ENCODE measurements around the gene OPCML.

Gene OPCML

GRCh38 chr11:132539590-132540368, 992.5 kb downstream of the OPCML start:
- H3K4me3 ChIP-seq (ENCODE audit: low read length), result no peak overlapping the region
- TF ChIP-seq ZNF274 (IDR thresholded peaks at IDR 0.05; ENCODE audit: low read depth, low read length), result no peak

GRCh38 chr11:132538642-132539041, 993.7 kb downstream of the OPCML start:
- TF ChIP-seq ZNF274 (IDR thresholded peaks at IDR 0.05; ENCODE audit: low read depth, low read length), result no peak
- H3K4me3 ChIP-seq (ENCODE audit: low read length), result no peak overlapping the region

GRCh38 chr11:132535830-132536229, 996.5 kb downstream of the OPCML start:
- no peak for TF ChIP-seq ZNF274 (IDR thresholded peaks at IDR 0.05; ENCODE audit: low read depth, low read length)
- H3K4me3 ChIP-seq (ENCODE audit: low read length), result no peak overlapping the region

- H3K4me3 ChIP-seq (ENCODE audit: low read length), result no peak overlapping the region
- no peak for TF ChIP-seq ZNF274 (IDR thresholded peaks at IDR 0.05; ENCODE audit: low read depth, low read length)
These were observed 1000.4 kb downstream of the OPCML start for GRCh38 chr11:132531921-132532320.

DNA sequence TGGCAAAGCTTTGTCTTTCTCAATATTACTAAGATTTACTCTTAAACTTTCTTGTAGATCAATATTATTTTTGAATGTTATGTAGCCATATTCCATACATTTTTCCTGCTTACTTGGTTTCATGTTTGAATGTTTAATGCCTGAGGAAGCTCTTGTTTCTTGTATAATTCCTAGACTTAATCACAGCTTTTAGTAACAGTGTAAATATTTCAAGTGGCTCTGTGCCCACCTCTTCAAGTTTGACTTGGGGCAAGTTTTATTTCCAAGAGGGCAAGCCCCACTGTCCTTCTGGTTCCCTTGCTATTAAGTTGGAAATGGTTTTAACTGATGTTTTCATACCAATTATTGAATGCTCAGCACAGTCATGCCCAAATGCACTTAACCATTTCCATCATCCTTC, 1004.1 kb downstream of the OPCML start:
- H3K4me3 ChIP-seq (ENCODE audit: low read length), result no peak overlapping the region
- TF ChIP-seq ZNF274 (IDR thresholded peaks at IDR 0.05; ENCODE audit: low read depth, low read length), result no peak

DNA sequence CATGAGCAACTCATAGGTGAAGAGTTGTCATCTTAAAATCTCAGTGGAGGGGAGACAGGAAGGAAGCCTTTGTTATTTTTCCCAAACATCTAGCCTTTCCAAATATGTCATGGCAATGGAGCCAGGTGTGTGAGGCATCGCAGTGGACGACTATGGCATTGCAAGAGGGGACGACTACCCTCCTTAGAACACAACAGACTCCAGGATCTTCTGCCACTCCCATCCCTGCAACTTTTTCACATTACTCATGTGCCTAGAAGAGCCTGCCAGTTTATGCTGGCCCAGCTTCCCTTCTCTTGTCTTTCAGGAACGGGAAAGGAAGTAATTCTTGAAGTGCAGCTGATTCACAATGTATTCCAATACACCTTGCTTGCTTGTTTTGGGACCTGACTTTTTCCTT, 1008.4 kb downstream of the OPCML start:
- H3K4me3 ChIP-seq (ENCODE audit: low read length), result no peak overlapping the region
- no peak for TF ChIP-seq ZNF274 (IDR thresholded peaks at IDR 0.05; ENCODE audit: low read depth, low read length)

DNA sequence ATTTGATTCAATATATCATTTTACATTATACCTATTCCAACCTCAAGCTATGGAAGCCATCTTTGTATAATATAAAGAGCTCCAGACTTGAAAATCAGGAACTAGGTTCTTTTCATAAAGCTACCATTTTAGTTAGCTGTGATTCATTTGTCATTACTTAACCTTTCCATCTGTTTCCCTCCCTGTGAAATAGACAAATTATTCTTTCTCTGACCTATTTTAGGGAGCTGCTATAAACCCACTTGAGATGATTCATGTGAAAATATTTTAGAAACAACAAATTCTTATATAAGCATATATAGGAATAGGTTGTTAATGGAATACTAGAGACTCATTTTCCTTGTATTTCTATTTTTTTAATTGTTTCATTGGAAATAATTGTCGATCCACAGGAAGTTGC, 1012.1 kb downstream of the OPCML start:
- TF ChIP-seq ZNF274 (IDR thresholded peaks at IDR 0.05; ENCODE audit: low read depth, low read length), result no peak
- H3K4me3 ChIP-seq (ENCODE audit: low read length), result no peak overlapping the region

DNA sequence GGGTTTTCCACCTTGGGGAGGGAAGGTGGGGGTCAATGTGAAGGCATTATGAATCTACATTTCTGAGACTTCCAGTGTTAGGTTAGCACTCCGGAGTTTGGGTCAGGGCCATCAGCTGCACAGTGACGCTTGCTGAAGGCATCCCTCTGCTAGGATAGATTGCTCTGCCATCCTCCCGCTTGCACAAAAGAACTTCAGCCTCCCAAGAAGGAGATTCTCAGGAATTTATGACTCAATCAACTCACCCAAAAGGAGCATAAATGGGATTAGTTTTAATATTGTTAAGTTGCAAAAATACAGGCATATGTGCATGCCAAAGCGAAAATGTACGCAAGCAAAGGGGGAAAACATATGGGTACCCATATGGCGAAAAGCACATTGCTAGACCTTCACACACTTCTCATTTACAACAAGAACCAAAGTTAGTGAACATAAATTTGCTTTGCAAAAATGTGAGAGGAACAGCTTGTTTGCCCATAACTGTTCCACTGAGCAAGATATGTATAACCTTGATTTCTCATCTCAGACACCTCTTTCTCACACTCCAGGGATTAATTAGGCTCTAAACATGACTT, 1013.0 kb downstream of the OPCML start:
- H3K4me3 ChIP-seq (ENCODE audit: low read length), result no peak overlapping the region
- no peak for TF ChIP-seq ZNF274 (IDR thresholded peaks at IDR 0.05; ENCODE audit: low read depth, low read length)

GRCh38 chr11:132504501-132505041, 1027.7 kb downstream of the OPCML start:
- no peak for TF ChIP-seq ZNF274 (IDR thresholded peaks at IDR 0.05; ENCODE audit: low read depth, low read length)
- no peak overlapping the region for H3K4me3 ChIP-seq (ENCODE audit: low read length)

GRCh38 chr11:132501356-132501755, 1030.9 kb downstream of the OPCML start:
- H3K4me3 ChIP-seq (ENCODE audit: low read length), result no peak overlapping the region

GRCh38 chr11:132499661-132500060, 1032.6 kb downstream of the OPCML start:
- no peak for TF ChIP-seq ZNF274 (IDR thresholded peaks at IDR 0.05; ENCODE audit: low read depth, low read length)

More at GRCh38 chr11:132501356-132501755, 1030.9 kb downstream of the OPCML start:
- TF ChIP-seq ZNF274 (IDR thresholded peaks at IDR 0.05; ENCODE audit: low read depth, low read length), result no peak

GRCh38 chr11:132496341-132496740, 1036.0 kb downstream of the OPCML start:
- TF ChIP-seq ZNF274 (IDR thresholded peaks at IDR 0.05; ENCODE audit: low read depth, low read length), result no peak
- H3K4me3 ChIP-seq (ENCODE audit: low read length), result no peak overlapping the region

More at GRCh38 chr11:132499661-132500060, 1032.6 kb downstream of the OPCML start:
- H3K4me3 ChIP-seq (ENCODE audit: low read length), result no peak overlapping the region

DNA sequence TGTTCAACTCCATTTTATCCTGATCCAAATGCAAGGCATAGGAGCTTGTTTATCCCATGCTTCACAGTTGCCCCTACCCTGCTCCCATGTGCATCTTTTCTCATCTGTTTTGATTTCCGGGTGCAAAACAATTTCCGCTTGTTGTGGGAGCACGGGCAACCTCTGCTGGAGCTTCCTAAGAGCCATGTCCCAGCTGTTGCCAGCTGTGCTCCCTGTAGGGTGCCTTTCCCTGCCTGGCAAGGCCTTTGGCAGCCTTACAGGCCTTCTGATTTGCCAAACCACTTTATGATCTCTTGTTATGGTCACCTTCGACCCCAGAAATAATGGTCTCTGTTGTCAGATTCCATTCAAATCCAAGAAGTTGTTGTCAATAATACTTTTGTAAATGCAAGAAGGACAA, 1038.5 kb downstream of the OPCML start:
- no peak for TF ChIP-seq ZNF274 (IDR thresholded peaks at IDR 0.05; ENCODE audit: low read depth, low read length)
- H3K4me3 ChIP-seq (ENCODE audit: low read length), result no peak overlapping the region

GRCh38 chr11:132490978-132491377, 1041.3 kb downstream of the OPCML start:
- TF ChIP-seq ZNF274 (IDR thresholded peaks at IDR 0.05; ENCODE audit: low read depth, low read length), result no peak
- H3K4me3 ChIP-seq (ENCODE audit: low read length), result no peak overlapping the region

DNA sequence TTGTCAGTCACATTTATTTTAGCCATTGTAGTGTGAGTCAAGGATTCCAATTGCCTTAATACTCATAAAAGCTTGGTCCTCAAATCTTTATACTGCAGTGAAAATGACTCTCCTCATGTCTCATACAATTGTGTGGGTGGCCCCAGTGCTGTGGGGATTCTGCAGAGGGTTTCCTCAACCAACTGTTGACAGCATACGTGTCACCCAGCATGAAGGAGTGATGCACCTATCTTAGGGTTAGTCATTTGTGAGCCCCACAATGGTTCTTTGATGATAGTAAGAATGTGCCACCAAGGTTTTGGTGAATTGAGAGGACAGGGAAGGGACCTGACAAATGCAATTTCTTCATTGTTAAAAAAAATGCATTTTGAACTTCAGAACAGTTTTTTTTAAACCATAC, 1046.2 kb downstream of the OPCML start:
- H3K4me3 ChIP-seq (ENCODE audit: low read length), result no peak overlapping the region
- no peak for TF ChIP-seq ZNF274 (IDR thresholded peaks at IDR 0.05; ENCODE audit: low read depth, low read length)
